Activated CD4-positive, CD25-positive, alpha-beta regulatory T cell treated with anti-CD3 and anti-CD28 coated beads, Interleukin-2, amount 50 U/mL, for 16 hours (primary cell): ENCODE measurements around the gene GBP1.
"Not testable (repeated sequence)": the region's sequence is repeated elsewhere in the genome, so short reads cannot be mapped to it uniquely, and the experiment has no call there.

Experiments
- DNase-seq: peaks from one replicate; pipeline ENCODE4 v3.0.0-alpha.2; 2020; ENCODE audit warnings: low read depth, low spot score

Gene GBP1

GRCh38 chr1:89051955-89052312 lies 13.1 kb downstream of the GBP1 start:
- no peak for DNase-seq

DNA sequence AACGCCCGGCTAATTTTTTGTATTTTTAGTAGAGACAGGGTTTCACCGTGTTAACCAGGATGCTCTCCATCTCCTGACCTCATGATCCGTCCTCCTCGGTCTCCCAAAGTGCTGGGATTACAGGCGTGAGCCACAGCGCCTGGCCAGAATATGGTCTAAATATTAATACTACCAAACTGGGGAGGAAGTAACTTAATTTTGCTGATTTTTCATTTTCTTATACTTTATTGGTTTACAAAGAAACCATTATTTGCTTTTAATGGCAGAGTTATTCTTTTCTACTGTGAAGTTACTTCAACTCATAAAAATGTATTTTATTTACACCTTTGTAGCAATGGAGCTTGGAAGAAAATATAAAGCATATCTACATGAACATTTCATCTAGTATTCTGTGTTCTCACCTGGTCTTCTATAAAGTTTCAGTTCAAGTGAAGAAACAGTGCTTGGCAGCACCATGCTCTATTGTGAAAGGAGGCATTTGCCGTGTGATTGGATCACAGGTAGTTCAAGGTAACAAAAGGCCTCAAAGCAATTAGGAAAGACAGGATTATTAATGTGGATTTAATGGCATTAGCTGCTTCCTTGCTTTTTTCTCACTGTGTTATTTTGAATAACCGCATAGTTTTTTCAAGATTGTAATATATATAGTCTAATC lies 13.6 kb downstream of the GBP1 start:
- no peak for DNase-seq

GRCh38 chr1:89050649-89051033 lies 14.4 kb downstream of the GBP1 start:
- no peak for DNase-seq

- DNase-seq = not testable (repeated sequence)
Observed at GRCh38 chr1:89049901-89050648, 14.9 kb downstream of the GBP1 start.

GRCh38 chr1:89049187-89049586 lies 15.8 kb downstream of the GBP1 start:
- not testable (repeated sequence) for DNase-seq

- no peak for DNase-seq
Observed at GRCh38 chr1:89047734-89048133, 17.3 kb downstream of the GBP1 start.

DNA sequence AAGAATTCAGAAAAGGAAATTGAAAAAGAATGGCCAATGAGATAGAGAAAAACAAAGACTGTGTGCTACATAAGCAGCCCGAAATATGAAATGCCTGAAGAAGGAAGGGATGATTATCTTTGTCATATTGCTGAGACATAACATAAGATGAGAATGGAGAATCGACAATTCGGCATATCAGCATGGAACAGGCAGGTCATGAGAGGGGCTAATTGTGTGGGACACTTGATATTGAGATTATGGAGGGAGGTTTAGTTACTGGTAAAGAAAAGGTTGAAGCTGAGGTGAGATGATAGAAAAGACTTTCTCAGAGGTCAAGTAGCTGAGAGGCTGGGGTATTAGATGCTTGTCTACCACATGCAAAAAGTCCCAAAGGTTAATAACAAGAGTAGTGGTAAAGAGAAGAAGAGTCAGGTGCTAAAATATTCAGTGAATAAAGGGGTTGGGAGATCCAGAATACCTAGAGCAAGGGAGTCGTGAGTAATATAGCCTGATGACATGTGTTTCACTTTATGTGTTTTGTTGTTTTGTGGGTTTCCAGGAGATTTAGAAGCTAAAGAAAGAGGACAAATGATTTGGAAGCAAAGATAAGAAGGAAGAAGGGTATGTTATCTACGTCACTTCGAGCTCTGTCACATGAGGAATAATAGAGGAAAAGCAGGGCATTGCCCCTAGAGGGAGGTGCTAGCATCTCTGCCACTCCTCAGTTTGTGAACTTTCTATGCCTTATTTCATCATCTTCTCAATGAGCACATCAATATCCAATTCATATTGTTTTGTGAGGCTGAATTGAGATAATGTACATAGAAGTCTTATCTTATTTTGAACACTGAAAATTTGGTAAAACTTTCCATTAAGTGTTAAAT lies 18.5 kb downstream of the GBP1 start:
- DNase-seq = not testable (repeated sequence)

DNA sequence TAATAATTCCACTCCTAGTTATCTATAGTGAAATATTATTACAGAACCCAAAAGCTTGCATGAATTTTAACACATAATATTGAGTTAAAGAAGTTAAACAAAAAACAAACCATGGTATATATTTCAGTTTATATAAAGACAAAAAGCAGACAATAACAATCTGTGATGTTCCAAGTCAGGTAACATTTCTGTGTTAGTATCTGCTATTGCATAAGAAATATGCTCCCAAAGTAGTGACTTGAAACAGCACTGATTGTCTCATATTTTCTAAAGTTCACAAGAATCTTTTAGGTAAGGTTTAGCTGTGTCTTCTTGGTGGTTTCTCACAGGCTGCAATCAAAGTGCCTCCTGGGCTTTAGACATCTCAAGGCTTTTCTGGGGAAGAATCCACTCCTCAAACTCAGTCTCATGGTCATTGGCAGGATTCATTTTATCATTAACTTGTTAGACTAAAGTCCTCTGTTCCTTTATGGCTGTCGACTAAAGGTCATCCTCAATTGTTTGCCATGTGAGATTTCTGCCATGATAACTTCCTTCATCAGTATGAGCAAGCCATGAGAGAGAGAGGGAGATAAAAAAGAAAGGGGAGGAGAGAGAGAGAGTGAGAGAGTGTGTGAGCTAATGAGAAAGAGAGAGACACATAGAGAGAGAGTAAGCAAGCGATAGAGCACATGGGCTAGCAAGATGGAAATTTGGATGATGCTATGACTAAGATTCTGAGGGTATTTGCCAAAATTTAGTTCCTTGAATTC lies 19.9 kb downstream of the GBP1 start:
- DNase-seq = no peak

DNA sequence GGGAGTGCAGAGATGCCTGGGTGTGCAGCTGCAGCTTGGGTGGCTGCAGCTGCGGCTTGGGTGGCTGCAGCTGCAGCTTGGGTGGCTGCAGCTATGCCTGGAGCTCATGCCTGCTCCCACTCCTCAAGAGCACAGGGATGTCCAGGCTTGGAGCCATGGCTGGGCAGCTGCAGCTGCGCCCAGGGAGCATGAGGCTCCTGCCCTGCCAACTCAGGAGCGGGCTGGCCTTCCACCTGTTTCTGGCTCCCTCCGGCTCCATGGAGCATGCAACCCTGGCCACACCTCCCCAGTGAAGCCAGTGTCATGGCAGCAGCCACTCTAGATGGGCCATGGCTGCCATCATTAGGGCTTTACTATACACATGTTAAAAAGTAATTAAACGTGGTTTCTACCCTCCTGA lies 21.1 kb downstream of the GBP1 start:
- DNase-seq = no peak

DNA sequence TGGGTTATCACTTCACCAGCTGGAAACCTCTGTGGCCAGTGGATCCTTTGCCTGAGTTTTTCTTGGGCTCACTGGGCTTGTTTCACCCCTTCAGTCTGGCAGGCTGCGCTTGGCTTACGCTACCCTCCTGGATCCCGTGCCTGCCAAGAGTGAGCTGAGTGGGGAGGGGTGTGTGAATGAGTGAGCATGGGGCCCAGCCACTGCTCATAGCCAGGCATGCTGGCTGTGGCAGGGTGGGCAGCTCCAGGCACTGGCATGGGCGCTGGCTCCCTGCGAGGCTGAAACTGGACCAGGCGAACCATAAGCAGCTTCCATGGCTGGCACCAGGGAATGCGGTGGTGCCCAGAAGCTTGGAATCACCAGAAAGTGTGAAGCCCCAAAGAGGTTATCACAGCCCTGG lies 22.5 kb downstream of the GBP1 start:
- no peak for DNase-seq

- DNase-seq = no peak
Observed at GRCh38 chr1:89041721-89042120, 23.3 kb downstream of the GBP1 start.

- DNase-seq = no peak
Observed at GRCh38 chr1:89041119-89041641, 23.8 kb downstream of the GBP1 start.

DNA sequence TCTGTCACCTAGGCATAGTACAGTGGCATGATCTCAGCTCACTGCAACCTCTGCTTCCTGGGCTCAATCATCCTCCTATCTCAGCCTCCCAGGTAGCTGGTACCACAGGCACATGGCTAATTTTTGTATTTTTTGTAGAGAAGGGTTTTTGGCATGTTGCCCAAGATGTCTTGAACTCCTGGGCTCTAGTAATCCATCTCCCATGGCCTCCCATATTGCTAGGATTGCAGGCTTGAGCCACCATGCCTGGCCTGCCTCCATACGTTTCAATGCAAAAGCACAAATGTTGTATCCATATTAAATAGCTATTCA lies 24.7 kb downstream of the GBP1 start:
- DNase-seq = no peak

GRCh38 chr1:89037186-89037585 lies 27.8 kb downstream of the GBP1 start:
- no peak for DNase-seq

GRCh38 chr1:89035080-89035479 lies 29.9 kb downstream of the GBP1 start:
- DNase-seq = no peak

DNA sequence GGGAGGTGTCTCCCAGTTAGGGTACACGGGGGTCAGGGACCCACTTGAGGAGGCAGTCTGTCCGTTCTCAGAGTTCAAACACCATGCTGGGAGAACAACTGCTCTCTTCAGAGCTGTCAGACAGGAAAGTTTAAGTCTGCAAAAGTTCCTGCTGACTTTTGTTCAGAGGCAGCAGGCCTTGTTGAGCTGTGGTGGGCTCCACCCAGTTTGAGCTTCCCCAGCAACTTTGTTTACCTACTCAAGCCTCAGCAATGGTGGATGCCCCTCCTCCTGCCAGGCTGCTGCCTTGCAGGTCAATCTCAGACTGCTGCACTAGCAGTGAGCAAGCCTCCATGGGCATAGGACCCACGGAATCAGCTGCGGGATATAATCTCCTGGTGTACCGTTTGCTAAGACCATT lies 31.0 kb downstream of the GBP1 start:
- not testable (repeated sequence) for DNase-seq

DNA sequence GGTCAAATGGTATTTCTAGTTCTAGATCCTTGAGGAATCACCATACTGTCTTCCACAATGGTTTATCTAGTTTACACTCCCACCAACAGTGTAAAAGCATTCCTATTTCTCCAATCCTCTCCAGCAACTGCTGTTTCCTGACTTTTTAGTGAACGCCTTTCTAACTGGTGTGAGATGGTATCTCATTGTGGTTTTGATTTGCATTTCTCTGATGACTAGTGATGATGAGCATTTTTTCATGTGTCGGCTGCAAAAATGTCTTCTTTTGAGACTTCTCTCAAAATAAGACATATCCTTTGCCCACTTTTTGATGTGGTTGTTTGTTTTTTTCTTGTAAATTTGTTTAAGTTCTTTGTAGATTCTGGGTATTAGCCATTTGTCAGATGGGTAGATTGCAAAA lies 36.0 kb downstream of the GBP1 start:
- DNase-seq = not testable (repeated sequence)

GRCh38 chr1:89025928-89026327 lies 39.1 kb downstream of the GBP1 start:
- DNase-seq = no peak

DNA sequence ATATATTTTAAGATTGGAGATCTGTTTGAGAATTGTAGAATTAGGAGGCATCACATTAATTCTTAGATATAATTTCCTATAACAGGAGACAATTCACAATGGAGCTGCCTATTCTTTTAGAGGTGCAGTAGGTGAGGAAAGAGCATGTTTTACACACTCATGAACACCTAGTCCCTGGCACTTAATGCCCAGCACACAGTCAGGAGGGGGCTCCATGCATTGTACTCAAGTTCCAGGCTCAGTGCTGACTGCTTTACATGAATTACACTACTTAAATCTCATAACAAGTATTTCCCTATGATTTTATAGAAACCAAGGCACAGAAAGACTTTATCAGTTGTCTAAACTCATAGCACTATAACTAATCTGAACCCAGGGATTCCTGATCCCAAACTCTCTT lies 42.0 kb downstream of the GBP1 start:
- DNase-seq = no peak

DNA sequence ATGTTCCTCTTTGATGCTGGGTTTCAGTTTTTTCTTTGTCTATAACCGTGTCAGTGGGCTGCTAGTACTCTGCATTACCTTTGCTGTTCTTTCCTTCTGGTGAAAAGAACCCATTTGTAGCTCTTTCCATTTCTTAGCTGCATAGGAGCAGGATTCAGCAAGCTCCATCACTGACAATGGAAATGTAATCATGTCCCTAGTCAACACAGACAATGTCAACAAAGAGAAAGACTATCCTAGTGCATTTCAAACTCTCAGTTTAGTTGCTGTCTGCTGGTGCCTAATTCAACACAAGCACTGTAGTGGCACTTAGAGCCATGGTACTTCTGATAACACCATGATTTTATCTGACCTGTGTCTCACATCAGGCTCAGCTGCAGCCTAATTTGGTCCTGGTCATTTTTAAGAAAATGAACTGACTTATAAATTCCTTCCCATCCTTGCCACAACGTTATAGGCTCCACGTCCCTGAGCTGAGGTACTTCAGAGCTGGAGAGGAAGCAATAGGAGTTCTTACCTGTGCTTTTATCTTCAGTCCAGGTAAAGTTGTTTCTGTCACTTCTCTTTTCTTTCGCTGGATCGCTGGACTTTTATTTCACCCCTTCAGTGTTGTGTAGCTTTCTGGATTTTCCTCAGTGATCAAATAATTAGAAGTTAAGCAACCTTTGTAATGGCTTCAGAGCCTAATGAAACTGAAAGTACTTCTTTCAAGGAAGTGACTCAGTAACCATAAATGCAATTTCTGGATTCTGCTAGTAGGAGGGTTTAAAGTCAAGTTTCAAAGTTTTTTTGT lies 42.6 kb downstream of the GBP1 start, which contains the start of gene GBP3:
Gene GBP3 (minus strand): TSS at position 700 of the 793 bp plus-strand sequence. CDS start 2,145 bp downstream, outside the sequence.
- DNase-seq = no peak

DNA sequence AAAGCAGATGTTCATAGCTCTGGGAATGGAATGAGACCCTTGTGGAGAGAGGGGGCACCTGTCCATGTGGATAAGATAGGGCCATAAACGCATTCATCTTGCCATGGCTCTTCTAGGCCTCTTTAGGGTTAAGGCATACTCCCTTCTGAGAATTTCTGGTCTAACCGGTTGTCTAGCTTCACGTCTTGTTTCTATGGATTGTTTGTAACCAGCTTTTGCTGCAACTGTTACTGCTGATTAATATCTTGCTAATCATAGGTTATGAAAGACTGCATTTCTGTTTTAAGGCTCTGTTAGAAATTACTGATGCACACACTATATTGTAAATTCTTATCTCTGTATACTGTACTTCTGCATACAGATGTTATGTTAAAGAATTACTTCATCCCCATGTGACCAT lies 46.7 kb downstream of the GBP1 start:
- not testable (repeated sequence) for DNase-seq
